GM19372 (cell line): ENCODE data around the gene PDZRN3.
A peak's percentile ranks its signal among the peaks of the same experiment; 100 is the strongest.

ENCODE experiments used
- ATAC-seq: cut with Tn5 transposase; IDR thresholded peaks from one replicate; pipeline ENCODE4 v1.9.1; 2021; ENCODE audit warnings: mild to moderate bottlenecking, low read depth, moderate library complexity; ENCODE audit not compliant: unreplicated experiment

The PDZRN3 gene

DNA sequence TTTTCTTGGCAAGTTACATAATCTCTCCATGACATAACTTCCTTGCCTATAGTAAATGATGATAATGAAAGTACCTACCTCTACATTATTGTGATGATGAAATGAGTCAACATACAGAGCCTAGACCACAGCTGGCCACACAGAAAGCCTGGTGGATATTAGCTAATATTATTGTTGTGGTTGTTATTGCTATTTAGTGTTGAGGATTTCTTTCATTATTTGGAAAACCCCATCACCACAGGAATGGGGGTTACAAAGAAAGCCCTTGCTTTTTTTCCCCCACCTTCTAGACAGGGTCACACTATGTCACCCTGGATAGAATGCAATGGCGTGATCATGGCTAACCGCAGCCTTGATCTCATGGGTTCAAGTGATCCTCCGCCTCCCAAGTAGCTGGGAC is 125.0 kb downstream of the PDZRN3 start:
- ATAC-seq, result no peak

DNA sequence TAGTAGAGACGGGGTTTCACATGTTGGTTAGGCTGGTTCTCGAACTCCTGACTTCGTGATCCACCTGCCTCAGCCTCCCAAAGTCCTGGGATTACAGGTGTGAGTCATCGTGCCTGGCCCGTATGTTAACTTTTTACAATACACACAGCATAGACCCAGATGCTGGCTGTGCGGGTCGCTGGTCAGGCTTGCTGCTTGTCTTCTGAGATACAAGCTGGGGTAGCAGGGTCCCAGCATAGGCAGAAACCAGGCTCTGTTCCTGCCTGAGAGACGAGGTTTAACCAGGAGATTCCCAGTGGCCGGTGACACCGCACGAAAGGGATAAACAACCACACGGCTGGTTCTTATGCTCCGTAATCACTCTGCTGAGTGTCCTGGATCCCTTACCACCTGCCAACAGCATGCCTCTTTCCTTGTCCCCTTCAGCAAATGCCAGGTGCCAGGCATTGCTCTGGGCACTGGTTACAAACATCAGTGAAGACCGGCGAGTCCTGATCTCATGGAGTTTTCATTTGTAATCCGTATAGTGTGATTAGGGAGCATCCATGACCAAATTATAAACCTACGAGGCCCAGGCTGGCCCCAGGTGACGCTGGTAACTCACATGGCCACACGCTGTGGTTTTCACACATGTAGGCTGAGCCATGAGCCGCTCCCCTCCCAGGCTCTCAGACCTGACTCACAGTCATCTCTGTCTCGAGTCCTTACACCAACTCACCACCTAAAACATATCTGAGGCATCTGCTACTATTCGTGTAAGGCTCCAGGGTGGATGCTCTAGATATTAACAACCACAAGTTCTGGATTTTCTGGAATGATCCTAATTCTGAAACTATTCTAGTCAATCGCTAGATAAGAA is 125.7 kb downstream of the PDZRN3 start:
- no peak for ATAC-seq

DNA sequence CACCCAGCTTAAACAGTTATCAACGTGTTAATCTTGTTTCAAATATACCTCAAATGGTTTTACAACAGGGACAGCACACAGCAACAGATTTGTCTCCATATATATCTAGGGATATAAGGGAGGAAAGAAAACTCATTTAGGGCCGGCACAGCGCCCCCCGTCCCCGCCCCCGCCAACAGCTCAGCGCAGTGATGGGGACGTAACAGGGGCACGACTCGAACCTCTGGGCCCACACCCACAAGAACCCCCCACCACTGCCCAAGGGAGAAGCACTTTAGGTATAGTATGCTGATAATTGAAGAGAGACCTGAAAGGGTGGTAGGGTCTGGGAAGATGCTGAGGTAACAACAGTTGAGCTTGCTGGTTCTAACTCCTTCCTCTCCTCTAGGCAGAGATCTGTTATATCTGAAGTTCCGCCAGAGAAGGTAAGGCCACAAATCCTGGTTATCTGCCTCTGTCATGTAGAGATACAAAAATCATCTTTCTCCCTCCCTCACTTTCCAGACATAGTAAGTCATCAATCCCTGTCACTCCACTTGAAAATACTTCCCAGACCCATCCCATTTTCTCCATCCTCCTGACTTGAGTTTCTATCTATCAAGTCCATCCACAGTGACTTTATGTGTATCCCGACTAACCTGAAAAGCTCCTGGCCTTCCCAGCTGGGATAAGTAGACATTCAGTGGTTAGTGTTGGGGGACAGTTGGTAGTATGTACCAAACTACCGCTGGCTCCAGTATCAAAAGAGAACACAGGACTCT is 126.9 kb downstream of the PDZRN3 start:
- no peak for ATAC-seq

DNA sequence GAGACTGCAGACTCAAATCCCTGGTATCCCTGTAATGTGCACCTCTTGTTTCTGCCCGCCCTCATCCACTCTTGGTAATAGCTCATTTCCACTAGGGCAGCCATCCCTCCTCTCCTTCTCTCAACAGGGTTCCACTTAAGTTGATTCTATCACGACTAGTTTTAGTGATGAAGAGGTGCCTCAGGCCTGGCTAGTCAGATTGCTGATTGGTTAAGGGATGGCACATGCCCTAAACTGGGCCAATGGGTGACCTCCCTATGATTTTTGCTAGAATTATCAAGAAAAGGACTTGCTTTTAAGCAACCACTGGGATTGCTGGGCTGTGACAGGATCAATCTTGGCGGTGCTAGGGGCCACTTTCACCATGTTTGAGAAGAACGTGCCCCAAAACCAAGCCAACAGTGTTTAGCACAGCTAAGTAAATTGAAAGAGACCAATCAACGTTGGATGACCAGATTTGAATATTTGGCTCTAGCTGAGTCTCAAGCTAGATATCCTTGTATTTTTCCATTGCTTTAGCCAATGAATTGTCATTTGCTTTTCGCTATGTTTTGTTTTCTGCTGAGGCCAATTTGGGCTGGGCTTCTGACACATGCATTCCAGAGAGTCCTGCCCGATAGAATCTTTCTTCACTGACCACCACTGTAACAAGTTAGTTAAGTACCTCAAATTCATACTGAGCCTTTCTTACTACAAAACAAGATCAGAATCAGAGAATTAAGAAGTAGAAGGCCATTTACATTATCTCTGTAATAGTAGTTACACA is 131.0 kb downstream of the PDZRN3 start:
- no peak for ATAC-seq

DNA sequence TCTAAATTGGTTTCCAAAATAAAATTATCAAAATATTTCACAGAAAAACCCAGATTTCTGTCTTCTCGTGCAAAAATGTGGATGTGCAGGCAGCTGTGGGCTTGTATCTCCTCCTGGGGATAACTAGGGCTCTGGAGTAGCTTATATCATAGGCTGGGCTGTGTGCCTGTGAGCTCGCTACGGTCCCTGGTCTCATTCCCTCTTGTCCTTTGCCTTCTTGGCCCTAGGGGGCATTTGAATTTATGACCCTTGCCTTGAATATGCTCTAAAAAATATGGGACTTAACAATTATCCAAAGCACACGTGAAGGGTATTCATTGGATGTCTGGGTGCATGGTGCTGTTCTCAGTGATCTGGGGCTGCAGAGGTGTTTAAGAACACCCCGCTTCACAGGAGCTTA is 132.6 kb downstream of the PDZRN3 start:
- no peak for ATAC-seq

DNA sequence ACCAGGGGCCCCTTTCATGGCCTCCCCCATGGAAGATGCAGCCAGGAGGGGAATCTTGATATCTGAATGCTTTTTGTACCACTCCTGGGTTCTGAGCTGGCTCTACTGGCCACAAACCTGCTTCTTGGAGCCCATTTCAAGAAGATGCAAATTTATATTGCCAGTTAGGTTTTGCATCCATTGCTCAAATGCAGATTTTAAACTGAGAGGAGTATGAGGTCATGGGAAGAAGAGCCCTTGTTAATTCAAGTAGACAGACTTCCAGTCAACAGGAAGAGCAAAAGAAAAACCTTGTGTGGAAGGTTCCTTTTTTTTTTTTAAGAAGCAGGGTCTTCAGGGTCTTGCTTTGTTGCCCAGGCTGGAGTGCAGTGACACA is 133.5 kb downstream of the PDZRN3 start:
- ATAC-seq, result no peak

DNA sequence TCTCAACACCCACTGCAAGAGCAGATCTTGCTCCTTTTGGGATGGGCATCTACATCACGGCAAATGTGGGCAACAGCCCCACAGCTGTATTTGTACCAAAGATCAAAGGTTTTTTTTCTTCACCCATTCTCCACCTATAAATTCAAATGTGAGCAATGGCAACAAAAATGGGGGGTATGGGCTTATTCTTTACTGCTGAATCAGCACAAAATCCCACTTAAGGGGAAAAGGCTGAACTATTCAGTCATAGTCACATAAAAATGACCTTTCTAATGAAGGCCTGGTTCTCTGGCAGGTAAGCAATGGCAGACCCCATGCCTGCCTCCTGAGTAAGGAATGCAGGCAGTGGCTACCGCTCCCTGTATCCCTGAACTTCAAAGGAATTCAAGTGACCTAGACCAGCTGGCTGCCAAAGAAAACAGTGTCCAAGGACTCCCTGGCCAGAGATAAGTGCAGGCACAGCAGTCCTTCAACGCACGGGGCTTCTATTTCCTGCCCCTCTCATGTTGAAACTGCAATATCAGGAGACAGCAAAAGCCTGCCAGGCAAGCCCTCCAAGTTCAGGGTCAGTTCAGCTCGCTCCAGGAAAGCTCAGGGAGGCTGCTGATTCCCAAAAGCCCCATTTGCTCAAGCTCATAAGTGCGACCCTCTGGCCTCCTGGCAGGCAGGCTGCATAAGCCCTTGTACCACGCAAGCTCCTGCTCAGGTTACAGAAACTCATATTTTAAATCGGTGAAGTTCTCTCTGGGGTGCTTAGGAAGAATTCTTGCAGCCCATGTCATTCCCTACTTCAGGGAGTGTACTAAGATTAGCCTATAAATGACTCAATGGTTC is 134.1 kb downstream of the PDZRN3 start:
- ATAC-seq, result no peak

DNA sequence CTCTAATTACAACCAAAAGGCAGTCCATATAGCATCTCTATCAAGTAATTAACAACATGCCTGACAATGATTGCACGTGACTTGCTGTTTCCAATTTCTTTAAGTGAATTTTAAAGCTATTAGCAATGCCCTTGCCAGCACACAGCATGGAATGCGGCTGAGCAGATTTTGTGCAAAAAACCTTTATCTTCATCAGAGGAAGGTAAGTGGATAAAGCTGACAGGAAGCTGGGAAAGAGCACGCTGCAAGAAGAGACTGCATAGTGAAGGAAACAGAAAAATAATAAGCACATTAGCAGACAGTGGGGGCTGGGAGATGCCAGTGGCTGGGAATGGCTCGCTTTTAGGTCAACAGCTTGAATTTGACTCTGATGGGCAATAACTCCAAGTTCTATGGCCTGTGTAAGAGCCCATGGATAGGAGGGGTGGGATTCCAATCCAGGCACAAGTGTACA is 138.8 kb downstream of the PDZRN3 start:
- ATAC-seq, result no peak

DNA sequence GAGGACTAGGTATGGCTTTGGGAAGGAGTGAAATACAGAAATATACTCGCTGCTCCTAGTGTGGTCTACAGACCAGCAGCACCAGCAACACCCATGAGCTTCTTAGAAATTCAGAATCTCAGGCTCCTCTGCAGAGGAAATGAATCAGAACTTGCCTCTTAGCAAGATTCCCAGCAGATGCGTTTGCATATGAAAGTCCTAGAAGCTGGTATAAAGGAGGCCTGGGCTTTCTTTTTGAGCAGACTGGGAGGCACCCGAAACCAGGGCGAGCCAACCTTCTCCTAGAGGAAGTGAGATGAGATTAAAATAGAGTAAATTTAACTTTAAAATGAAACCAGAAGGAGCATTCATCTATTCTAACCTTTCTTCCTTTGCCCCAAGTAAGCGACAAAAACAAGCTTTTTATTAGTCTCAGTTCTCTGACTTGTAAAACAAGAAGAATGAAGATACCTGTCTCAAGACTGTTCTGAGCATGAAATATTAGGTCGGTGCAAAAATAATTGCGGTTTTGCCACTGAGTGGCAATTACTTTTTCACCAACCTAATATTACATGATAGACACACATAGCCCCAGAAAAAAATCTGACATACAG is 140.0 kb downstream of the PDZRN3 start:
- peak; percentile 67 for ATAC-seq

DNA sequence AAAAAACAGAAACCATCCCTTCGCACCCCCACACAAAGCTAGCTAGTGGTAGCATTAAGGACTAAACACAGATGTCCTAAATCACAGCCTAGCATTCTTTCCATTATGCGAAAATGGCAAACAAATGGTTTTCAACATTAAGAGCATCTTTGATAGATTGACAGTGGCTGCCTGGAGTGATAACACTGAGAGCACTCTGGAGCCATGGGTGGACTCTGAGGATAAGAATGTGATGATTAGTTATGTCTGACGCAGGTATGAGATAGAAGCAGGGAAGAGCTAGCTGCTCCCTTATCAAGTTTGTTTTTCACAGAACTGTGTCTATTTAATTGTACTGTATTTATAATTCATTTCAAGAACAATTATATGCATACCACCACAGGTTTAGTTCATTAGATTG is 142.9 kb downstream of the PDZRN3 start:
- no peak for ATAC-seq

DNA sequence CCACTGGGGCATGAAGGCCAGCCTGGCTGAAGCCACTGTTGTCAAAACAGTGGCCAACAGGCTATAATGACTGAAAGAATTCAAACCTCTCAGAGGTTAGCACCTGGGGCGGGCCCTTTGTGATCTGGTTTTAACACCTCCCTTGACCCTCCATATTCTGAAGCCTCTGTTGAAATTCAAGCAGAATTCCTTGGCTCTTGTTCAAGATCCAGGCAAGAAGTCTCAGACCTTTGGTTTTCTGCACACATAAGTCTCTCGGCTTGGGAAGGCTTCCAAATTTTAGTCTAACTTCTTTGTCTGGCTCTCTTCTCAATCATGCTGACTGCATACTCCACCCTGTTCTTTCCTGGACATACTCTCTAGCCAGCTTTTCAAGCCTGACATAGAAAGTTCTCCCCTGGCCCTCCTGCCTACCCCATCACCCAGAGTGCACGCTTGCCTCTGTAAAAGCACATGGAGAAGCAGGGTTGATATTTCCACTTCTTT is 144.5 kb downstream of the PDZRN3 start:
- ATAC-seq, result no peak

DNA sequence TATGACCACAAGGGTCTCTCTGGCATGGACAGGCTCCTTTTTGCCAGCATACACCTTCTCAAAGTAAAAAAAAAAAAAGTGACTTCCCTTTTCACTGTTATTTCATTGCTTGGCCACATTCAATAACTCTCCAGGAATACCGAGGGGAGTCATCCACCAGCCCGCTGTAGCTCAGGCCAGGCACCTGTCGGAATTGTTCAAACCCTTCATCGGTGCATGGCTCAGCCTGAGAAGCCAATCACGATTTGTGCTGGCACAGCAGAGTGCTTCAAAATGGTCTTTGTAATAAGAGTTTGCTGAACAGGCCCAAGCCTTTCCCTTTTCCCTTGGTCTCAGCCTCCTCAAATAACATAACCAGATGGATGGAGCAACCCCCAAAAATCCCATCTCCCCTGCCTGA is 145.4 kb downstream of the PDZRN3 start:
- ATAC-seq, result no peak

DNA sequence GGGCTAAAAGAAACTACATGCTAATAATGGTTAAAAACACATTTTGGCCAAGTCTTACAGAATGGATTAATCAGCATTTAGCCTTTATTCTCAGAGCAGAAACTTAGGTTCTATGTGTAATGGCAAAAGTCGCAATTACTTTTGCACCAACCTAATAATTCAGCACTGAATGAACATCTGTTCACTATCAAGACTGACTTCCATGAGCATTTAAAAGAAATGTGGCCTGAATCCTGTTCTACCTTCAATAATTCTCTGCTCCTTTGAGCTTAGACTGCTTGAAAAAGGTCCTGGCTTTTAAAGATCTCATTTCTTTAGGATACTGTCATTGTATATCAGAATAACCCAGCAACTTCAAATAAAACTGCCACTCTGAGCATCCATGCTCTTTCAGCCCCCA is 145.9 kb downstream of the PDZRN3 start:
- no peak for ATAC-seq

DNA sequence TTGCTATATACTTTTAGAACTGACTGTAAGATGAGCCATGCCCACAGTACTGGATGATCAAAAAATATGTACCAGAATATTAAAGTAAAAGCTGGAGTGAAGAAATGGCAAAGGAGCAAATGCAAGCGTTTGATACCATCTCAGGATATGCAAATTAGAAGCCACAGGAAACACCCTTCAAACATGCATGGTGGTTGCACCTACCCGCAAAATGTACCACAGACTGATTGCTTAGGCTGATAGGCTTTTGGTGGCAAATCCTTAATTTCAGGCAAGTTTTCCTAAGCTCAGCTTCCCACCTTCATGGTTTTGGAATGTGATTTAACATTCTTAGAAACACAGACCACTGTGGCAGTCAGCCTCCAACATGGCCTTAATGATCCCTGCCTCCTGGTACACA is 149.0 kb downstream of the PDZRN3 start:
- ATAC-seq, result no peak

DNA sequence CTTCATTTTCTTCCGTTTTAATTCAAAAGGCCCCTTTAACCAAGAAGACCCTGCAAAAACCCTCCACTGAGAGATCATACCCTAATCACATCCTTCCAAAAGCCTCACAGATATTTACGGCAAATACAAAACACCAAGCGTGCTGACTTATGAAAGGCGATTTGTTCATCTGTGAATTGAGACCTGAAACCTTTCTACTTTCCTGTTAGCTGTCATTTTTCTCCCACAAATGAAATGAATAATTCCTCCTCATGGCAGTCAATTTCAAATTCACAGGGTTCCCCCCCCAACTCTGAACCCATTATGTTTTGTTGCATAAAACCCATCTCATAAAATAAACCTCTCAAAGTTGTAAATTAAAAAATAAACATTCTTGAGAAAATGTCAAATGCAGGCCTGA is 149.6 kb downstream of the PDZRN3 start:
- no peak for ATAC-seq

DNA sequence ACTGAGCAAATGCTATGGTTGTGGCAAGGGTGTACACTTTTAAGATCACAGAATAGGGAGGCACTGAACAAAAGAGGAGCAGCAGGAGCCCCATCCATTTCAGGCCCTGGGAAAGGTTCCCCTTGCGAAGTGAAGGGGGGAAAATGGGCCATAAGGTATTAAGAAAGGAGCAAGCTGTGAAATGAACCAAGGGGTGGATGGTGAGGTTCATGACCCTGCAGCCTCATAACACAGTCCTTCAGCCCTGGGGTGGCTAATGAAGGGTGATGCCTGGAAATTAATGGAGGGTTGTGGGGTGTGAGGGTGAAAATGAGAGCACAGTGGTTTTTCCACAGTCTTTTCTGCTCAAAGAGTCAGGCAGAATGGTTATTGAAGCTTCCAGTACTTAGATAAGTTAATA is 150.1 kb downstream of the PDZRN3 start:
- ATAC-seq, result no peak

DNA sequence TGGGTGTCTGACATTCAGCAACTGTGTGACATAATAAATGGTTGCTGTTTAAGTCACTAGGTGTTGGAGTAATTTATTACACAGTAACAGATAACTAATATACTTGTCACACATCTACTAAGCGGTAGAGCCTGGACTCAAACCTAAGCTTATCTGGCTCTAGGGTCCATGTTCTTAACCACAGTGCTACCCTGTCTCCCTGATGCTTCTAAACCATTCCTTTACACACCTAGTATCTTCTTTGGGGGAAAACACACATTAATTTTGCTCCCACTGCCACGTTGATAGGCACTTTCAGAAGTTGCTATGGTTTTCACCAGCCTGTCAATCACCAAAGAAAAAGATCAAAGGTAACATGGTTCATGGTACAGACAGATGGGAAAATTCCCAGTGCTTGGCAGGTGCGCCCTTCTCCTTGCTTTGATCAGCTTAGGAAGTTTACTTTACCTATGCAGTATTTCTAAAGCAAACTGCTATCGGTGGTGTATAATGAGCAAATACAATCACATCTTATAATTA is 150.8 kb downstream of the PDZRN3 start:
- no peak for ATAC-seq

DNA sequence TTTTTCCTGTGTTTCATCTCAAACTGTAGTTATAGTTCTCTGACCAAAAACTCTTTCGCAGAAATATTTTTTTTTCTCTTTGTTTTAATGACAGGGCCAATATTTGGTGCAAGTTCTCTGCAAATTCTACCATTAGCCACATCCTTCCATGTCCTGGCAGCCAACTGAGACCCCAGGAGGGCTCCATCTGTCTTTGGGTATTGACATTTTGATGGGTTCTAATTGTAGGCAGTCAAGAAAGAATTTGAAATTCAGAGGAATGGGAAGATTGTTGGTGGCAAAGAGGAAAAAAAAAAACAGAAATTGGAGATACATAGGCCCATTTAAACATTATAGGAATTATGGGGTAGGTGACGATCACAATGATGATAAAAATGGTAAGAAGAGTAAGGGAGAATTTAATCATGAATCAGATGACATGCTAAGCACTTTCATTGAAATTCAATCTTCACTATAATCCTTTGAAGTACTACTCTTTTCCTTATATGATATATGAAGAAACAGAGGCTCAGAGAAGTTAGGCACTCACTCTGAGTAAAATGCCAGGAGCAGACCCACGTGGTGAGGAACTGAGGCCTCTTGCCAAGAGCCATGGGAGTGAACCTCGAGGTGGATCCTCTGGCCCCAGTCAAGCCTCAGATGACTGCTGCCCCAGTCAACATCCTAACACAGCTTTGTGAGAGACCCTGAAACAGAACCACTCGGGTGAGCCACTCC is 151.4 kb downstream of the PDZRN3 start:
- ATAC-seq, result no peak
